Lower lobe of right lung (tissue), 2 donors: ENCODE data around the gene PRG3. TPM values are rescaled to one million over a fixed set of nuclear protein-coding genes. Genes with fewer than 3 reads are reported as not detected.
"Not testable (repeated sequence)": the region's sequence is repeated elsewhere in the genome, so short reads cannot be mapped to it uniquely, and the experiment has no call there.

Source experiments
- ATAC-seq, 2 donors: fragments of 200-7000 bp; cut with Tn5 transposase; one replicate each; pipeline ENCODE4 v1.9.1; 2020 to 2022; ENCODE audit warnings: mild to moderate bottlenecking in 2 of 2, moderate library complexity in 2 of 2
- DNase-seq: peaks from one replicate; pipeline ENCODE4 v3.0.0-alpha.2; 2020
- H3K27ac ChIP-seq: fragments of 200-600 bp; one replicate; pipeline ENCODE4 v1.8.0; 2022
- H3K27me3 ChIP-seq: fragments of 200-600 bp; one replicate; pipeline ENCODE4 v1.8.0; 2022; ENCODE audit warnings: low read depth
- H3K36me3 ChIP-seq: fragments of 200-600 bp; one replicate; pipeline ENCODE4 v1.8.0; 2022; ENCODE audit warnings: mild to moderate bottlenecking
- H3K4me1 ChIP-seq: fragments of 200-600 bp; one replicate; pipeline ENCODE4 v1.8.0; 2022
- H3K4me3 ChIP-seq: fragments of 200-600 bp; one replicate; pipeline ENCODE4 v1.8.0; 2022; ENCODE audit warnings: mild to moderate bottlenecking
- H3K9me3 ChIP-seq: fragments of 200-600 bp; one replicate; pipeline ENCODE4 v1.8.0; 2022
- CTCF ChIP-seq: fragments of 200-600 bp; IDR thresholded peaks from one replicate; pipeline ENCODE4 v1.8.0; 2022; ENCODE audit warnings: antibody characterized with exemption, mild to moderate bottlenecking
- intact Hi-C: fragments of 100-400 bp; cut with DNase I; formaldehyde crosslinking; loops from one replicate; pipeline ENCODE4 v1.11.0; 2022
- total RNA-seq: library from RNA; stranded (reverse); fragmentation: NEBNext Ultra II Directional; extraction: Animal tissue kit (Norgen Biotek cat#: 25700); gene quantifications from one replicate; pipeline ENCODE4 v1.2.1, GENCODE V29; 2021
- donor health status: DM: no; HTN: yes; CAD: no; lungs with severe emphysema.

Gene PRG3
- total RNA-seq, 1 donor from 2014 or later, result not detected

- ATAC-seq (no peak), DNase-seq (no peak)
- Histone ChIP-seq H3K9me3 (no peaks in the 10 kb centered on the region), H3K27me3 (no peaks in the 10 kb centered on the region), H3K4me1 (no peaks in the 10 kb centered on the region), H3K4me3 (no peak overlapping the region), H3K27ac (no peak overlapping the region), H3K36me3 (no peaks in the 10 kb centered on the region)
- intact Hi-C loops, result no loop called here
- TF ChIP-seq CTCF, result no peak
These were observed 15.9 kb downstream of the PRG3 start for GRCh38 chr11:57364851-57365660.

- no peak overlapping the region for H3K4me3 ChIP-seq
- no peak for TF ChIP-seq CTCF
- DNase-seq (no peak), ATAC-seq (peak in 1 of 2 donors; percentile 11)
- no peaks in the 10 kb centered on the region for H3K36me3 ChIP-seq
- no peaks in the 10 kb centered on the region for H3K27me3 ChIP-seq
- intact Hi-C loops, result no loop called here
- H3K4me1 ChIP-seq, result no peaks in the 10 kb centered on the region
- no peak overlapping the region for H3K27ac ChIP-seq
- H3K9me3 ChIP-seq, result no peaks in the 10 kb centered on the region
These were observed 17.5 kb downstream of the PRG3 start for GRCh38 chr11:57363131-57364080.

GRCh38 chr11:57361926-57362325, 19.0 kb downstream of the PRG3 start:
- intact Hi-C loops, result no loop called here
- no peaks in the 10 kb centered on the region for H3K9me3 ChIP-seq
- H3K27me3 ChIP-seq, result no peaks in the 10 kb centered on the region
- DNase-seq (no peak), ATAC-seq (no peak)
- H3K27ac ChIP-seq, result no peak overlapping the region
- no peak for TF ChIP-seq CTCF
- no peak overlapping the region for H3K4me3 ChIP-seq
- no peaks in the 10 kb centered on the region for H3K36me3 ChIP-seq
- peaks cover 5% of the 10 kb centered on the region for H3K4me1 ChIP-seq

GRCh38 chr11:57361420-57361819, 19.5 kb downstream of the PRG3 start:
- H3K27me3 ChIP-seq, H3K4me1 ChIP-seq, intact Hi-C loops, H3K4me3 ChIP-seq, H3K27ac ChIP-seq, ATAC-seq, H3K9me3 ChIP-seq, DNase-seq, H3K36me3 ChIP-seq: not testable (repeated sequence)

GRCh38 chr11:57360991-57361390, 20.0 kb downstream of the PRG3 start:
- TF ChIP-seq CTCF, result no peak
- H3K4me1 ChIP-seq, result peaks cover 5% of the 10 kb centered on the region
- no peak overlapping the region for H3K27ac ChIP-seq
- H3K4me3 ChIP-seq, result no peak overlapping the region
- no peaks in the 10 kb centered on the region for H3K9me3 ChIP-seq
- DNase-seq (no peak), ATAC-seq (no peak)
- H3K36me3 ChIP-seq, result no peaks in the 10 kb centered on the region
- H3K27me3 ChIP-seq, result no peaks in the 10 kb centered on the region
- intact Hi-C loops, result no loop called here
